ENCODE results near the gene TCEA2.
A peak's percentile ranks its signal among the peaks of the same experiment; 100 is the strongest.

Gene TCEA2

DNA sequence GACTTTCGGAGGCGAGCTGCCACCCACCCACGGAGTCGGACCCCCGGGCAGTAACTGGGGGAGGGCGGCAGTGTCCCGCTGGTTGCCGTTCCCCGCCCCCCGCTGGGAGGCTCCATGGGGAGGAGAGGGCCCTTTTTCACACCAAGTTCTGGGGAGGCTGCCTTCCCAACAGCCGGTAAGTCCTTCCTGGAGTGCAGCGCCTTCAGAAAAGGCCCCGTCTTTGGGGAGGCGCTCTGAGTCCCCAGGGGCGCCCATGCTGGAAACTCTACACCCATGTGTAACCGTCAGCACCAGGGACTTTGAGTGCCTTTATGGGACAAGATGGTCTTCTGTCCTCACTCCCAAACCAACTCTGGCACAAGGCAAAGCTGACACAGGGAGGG, 13.1 kb upstream of the TCEA2 start:
- DNase-seq, result no peak

DNA sequence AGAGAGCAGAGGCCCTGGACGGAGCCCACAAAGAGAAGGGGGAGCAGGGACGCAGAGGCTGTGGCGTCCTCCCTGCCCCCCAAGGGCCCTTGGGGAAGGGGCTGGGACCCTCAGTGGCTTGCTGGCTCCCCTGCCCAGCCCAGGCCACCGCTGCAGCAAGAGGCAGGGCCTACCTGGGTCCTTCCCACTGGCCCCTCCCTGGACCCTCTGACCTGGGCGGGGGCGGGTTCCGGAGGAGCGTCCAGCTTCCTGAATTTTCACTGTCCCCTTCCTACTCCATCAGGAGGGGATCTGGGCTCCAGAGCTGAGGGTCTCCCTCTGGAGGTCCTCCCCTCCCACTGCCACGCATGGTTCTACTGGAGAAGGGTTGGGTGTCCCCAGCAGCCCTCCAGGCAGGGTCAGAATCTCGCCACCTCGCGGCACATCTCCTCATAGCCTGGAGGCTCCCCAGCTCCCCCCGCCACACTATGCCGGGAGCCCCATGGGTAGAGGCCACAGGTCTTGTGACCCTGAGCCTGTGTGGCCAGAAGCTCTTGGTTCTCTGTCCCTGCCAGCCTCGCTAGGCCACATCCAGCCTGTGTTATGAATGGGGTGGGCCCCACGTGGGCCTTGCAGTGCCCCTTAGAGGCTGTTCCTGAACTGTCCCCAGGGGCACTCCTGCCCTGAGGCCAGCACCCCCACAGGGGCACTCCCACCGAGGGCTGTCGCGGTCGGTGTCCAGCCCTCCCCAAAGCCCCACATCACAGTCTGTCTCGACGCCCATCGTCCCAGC, 12.6 kb upstream of the TCEA2 start:
- no peak for DNase-seq

DNA sequence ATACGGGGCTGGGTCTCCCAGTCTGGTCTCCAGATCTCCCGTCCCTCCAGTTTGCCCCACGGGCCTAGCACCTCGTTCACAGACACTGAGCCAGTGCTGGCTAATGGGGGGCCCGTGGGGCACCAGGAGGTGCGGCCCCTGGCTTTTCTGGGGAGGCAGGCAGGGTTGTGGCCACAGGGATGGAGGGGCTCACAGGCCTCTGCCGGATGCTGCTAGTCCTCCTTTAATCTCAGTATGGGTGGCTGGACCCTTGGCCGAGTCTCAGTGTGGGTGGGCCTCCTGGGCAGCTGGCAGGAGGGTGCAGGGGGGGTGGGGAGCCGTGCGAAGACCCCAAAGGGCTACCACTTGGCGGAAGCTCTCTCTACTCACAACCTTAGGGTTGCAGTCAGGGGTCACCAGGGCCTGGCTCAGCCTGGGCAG, 12.0 kb upstream of the TCEA2 start:
- no peak for DNase-seq

DNA sequence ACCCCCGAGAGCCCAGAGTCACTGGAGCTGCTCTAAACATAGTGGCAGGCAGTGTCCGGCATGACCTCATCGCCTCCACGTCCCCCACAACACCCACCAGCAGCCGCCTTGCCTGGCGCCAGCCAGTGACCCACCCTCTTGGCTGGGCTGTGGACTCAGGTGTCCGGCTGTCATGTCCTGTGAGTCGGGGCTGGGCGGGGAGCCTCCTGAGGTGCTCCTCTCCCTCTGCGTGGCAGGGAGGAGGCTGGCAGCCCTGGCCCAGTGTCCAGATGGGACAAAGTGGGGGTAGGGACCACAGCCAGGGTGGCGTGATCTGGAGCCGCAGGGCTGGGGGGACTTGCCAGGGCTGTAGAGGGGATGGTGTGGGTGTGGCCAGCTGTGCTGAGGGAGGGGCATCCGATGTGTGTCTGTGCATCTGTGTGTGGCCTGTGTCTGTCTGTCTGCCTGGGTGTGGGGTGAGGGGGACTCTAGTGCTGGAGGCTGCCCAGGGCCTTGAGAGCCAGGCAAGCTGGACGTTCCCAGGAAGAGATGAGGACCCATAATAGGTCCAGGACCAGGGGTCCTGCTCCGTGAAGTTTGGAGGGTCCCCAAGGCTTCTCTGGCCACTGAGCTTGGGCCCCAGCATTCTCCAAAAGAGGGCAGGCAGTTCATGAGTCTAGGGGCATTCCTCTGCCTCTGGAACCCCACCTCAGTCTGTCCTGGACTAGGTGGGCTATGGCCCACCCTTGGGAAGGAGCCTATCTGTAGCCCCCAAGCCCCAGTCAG, 11.3 kb upstream of the TCEA2 start:
- no peak for DNase-seq

DNA sequence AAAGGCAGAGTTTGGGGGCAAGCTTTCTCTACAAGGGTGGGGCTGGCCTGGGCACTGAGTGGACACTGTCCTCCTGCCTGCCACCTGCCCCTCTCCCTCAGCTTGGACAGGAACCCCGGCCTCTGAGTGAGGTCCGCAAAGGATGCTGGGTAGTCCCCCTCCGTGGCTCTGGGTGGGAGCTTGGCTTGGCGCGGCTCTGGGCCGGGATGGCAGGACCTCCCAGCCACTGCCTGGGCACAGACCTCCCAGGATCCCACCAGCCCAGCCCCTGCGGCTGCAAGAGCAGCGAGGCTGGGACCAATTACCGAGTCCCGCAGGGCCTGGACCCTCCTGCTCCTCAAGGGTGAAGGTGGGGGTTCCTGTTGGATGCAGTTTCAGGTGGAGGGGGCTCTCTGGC, 10.7 kb upstream of the TCEA2 start:
- DNase-seq, result no peak

DNA sequence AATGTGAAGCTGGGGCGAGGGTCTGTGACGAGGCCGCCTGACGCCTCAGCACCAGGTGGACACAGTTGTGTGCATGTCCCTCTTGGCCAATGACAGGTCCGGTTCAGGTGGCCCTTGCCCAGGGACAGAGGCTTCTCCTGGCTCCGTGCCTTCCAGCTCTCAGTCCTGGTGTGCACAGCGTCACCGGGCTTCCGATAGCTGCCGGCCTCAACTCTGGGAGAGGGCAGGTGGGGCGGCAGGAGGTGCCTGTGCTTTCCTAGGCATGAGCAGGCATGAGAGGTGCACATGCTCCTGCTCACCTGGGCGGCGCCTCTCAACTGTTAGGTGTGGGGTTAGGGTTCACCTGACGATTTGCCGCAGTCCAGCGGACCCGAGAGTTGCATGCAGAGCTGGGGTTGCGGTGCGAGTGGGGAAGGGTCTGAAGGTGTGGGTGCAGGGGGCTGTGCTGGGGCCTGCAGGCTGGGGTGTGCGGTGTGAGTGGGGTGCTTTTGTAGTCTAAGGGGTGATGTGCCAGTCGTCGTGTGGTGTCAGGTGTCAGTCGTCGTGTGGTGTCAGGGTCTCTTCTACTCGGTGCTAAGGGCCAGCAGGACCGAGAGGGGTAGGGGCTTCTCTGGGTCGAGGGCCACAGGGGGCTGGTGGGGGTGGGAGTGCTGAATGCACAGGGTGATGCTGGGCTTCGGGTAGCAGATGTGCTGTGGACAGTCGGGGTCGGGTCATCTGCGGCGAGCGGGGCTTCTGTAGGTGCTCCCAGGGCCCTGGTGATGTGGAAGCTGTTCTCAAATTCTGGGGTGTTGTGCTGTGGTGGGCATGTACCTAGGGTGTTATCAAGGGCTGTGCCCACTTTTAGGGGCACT, 9.8 kb upstream of the TCEA2 start:
- no peak for DNase-seq

DNA sequence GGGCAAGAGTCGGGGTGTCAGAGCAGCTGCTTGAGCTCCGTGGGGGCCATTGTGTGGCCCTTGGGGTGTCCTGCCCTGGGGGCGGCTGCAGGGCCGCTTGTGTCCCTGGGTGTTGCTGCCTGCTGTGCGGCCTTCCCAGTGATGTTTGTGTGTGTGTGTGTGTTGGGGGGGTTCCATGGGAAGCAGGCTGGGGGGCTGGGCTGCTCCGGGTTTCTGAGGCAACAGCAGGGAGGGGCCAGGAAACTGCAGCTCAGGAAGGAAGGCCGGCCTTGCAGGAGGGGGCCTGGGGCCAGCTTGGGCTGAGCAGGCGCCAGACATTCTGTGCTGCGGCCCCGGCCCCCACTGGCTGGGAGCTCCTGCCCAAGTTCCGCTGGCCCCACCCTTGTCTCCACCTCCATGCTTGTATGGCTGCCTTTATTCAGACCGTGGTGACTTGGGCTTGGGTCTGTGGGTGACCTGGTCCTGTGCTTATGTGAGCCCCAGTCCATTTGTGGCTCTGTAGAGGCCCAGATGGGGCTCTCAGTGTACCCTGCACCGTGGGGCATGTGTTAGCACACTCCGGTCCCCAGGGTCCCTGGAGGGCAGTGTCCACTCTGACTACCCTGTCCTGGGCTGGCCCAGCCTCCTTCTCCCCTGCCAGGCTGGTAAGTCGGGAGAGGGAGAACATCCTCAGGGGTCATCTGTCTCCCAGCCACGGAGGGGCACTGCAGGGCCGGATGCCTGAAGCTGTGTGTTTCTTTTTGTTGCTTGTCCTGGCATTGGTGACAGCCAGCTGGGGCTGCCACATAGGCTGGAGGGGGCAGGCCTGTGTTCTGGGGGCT, 8.9 kb upstream of the TCEA2 start:
- DNase-seq, result no peak

DNA sequence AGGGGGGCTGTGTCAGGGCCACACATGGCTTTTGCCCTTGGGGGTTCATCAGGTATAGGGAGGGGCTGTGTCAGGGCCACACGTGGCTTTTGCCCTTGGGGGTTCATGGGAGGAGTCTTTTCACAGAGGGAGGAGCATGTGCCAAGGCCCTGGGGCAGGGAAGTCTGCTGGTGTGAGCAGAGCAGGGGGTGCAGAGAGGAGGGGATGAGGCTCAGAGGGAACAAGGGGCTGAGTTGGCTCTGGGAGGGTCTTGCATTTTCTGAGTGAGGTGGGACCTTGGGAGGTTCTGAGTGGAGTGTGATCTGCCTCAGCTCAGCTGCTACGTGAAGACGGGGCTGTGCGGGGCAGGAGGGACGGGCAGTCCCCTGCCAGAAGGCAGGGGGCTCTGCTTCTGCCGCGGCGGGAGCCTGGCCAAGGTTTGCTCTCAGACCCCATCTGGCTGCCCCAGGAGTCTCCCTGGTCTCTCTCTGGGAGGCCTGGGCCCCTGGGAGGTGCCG, 7.6 kb upstream of the TCEA2 start:
- DNase-seq, result no peak

DNA sequence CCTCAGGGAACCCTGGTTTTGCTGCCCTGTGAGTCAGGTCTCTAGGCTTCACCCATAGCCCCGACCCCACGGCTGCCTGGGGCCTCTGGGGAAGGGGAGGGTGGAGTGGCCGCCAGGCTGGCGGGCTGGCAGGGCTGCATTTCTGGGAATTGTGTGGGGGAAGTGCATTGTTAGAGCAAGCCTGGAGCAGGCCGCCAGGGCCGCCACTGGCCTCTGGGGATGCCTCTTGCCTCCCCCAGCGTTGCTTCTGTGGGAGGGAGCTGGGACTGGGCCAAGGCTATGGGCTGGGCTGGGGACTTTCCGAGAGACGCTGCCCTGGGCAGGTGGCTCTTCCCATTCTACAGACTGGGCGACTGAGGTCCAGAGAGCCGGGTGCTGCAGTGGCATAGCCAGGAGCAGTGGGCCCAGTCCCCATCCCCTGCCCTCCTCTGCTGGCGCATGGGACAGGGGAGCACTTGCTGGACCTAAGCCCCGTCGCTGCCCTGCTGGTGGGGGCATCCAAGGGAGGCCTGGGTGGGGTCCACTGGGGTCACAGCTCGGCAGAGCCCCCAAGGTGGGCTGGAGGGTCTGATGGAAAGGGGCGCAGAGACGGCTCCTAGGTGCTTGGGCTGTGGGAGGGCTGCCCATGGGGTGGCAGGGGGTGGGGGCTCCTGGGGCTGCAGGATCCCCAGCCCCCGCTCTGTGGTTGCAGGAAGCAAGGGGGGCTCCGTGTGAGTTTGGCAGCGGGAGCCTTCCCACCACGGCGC, 6.9 kb upstream of the TCEA2 start:
- DNase-seq, result no peak

DNA sequence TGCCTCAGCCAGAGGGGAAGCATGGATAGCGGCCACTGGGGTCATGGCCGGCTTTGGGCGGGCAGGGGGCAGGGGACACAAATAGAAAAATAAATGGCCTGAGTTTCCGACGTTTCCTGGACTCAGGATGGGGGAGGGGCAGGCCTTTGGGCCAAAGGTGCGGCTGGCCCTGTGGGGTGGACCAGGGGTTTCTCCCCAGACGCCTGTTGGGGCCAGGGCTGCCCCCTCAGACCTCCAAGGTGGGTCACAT, 6.4 kb upstream of the TCEA2 start:
- no peak for DNase-seq

DNA sequence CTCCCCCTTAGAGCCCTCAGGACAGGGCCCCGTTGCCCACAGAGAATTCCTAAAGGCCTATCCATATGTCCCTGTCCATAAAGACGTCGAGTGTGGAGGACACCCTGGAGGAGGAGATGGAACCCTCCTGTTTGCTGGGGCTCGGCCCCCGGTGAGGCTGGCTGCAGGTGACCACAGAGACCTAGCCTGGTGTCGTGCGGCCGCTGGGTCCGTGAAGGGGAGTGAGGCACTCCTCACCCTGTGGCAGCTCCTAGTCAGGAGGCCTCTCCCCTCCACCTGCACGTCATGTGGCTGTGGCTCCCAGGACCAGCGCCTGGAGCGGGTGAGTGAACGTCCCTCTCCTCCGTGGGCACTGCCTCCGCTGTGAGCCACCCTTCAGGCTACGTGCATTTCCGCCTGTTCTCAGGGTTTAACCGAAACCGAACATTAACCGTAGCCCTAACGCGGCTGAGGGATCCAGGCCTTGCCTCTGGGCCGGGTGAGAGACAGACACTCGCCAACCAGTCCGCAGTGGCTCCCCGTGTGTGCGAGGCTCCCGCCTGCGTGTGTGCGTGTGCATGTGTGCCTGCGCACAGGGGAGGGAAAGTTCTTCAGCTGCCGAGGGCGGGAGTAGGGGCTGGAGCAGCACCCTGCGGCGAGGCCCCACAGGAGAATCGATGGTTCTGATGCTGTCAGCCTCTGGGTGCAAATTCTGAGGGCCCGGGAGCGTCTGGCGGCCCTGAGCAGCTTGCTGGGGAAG, 5.9 kb upstream of the TCEA2 start:
- DNase-seq, result no peak

DNA sequence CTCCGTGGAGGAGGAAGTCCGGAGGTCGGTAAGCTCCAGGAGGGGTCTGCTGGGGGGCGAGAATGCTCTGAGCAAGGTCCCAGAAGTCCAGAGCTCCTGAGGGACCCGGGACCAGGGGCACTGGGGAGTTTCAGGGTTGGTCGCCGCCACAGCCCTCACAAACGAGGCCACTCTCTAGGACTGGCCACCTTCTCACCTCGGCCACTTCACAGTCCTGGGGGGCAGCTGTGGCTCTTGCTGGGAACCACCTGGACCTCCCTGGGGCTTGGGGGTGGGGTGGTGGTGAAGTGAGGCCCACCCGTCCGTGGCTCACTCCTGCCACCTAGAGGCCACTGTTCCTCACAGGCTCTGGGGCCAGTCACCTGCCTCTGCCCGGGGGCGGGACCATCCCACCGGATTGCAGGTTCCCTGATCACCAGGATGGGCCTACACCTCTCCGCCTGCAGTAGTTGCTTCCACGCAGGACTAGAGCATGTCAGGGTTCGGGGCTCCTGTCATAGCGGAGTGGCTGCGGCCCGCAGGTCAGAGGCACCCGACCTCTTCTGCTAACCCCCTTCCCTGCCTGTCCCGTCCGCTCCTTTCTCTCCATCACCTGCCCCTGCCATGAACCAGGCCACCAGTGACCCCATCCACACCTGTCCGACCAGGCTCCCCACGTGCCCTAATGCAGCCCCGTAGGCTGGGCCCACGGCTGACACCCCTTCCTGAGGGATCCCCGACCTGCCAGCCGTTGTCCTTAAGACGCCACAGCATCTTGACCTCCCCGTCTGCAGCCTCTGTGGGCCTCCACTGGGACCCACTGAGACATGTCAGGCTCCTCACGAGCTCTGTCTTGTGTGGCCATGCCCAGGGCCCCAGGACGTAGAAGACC, 5.1 kb upstream of the TCEA2 start:
- DNase-seq, result peak; percentile 66

DNA sequence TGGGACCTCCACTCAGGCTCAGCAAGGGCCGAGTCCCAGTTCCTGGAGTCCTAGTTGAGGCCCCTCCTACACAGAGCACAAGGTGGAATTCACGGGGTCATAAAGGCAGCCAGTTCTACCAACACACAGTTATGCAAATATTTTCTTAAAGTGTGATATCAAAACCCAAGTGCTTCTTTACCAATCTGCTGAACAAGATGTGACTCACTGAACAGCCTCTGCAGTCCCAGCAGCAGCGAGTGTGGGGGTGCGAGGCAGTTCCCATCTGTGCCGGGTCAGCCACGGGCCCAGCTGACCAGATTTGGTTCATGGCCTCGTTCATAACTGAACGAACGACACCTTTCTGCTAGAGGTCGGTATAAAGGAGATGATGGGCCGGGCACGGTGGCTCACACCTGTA, 4.5 kb upstream of the TCEA2 start:
- no peak for DNase-seq

DNA sequence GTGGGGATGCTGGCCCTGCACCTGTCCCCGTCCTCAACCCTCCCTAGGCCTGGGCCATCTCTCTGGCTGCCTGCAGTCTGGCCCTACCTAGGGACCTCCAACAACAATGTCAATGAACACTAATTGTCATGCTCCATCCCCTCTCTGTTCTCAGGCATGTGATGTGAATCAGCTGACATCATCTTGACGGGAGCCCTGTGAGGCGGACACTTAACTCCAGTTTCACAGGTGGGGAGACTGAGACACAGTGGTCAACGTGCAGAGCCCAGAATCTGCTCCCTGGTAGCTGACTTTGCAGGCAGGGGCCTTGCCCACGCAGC, 762 bp upstream of the TCEA2 start:
- no peak for DNase-seq

DNA sequence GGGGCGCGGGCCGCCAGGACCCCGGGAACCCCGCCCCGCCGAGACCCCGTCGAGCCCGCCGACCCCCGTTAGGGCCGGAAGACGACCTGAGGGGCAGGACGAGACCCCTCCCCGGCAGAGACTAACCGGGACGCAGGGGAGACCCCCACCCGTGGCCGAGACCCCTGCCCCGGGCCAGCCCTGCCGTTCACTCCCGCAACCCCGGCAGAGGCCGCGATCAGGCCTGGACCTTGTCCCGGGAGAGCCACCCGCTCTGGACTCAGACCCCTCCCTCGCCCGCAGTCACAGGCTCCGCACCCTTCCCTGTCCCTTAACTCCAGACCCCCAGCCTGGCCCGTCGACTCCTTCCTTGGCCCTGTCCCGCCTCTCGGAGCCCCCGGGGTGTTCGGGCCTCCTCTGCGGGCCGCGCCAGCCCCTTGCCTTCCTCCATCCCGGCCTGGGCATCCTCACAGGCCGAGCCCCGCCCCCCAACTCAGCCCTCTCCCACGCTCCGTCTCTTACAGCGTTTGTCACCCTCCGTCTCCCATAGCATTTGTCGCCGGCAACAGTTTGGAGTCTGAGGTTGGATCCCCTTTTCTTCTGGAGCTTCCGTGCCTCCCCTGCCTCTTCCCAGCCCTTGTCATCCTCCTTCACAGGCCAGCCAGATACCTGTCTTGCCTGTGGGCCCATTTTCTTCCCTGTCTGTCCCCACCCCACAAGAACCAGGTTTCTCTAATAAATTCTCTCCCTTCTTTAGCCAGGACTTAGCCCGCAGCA, 569 bp downstream of the TCEA2 start:
- no peak for DNase-seq

DNA sequence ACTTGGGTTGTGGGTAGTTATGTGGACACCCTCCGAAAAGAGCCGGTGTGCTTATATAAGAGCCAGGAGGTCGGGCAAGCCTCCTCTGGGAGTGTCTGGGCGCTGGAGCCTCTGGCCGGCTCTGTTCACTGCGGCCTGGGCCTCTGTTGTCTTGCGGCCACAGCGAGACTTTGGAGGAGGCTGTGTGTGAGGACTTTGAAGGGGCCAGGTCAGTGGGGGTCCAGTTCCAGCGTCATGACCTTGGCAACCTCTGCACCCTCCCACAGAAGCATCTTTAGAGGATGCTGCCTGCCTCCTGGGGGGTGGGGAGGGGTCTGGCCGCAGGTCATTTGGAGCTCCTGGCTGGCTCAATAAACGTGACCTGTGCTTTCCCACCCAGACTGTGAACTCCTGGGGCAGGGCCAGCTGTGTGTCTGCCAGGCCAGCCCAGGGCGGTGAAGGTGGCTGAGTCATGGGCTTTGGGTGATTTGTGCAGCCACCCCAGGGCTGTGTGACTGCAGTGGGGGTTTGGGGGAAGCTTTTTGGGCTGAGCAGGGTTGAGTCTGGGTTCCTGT, 1.2 kb downstream of the TCEA2 start:
- no peak for DNase-seq

DNA sequence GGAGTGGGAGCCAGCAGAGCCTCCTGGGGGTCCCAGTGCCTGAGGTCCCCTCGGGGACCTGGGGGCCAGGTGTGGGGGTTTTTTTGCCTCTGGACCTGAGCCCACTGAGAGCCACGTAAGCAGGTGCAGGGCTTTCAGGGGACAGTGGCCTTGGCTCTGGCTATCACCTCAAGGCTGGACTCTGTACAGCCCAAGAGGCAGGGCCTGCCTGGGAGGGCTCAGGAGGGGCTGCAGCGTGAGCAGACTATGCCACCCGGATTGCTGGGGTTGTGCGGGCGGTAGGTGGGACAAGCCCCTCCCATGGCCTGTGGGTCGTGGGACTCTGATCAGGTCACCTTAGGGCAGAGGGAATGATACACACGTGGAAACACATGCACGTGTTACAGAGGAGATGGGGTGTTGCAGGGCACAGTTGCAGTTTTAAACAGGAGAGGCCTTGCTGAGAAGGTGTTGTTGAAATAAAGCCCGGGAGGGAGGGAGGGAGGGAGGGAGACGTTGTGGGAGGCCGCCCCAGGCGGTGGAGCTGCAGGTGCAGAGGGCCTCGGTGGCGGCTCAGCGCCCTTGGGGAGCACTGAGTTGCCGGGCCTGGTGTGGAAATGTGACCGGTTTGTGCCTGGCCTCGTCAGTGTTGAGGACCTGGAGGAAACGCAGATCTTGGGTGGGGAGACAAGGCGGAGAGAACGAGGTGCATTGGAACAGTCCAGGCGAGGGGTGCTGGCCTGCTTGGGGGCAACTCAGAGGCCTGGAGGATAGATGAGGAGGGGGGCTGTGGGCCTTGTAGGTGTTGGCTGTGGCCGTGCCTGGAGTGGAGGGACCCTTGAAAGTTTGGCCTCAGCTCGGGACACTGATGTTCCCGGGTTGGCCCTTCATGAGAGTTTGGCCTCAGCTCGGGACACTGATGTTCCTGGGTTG, 2.3 kb downstream of the TCEA2 start:
- DNase-seq, result no peak

DNA sequence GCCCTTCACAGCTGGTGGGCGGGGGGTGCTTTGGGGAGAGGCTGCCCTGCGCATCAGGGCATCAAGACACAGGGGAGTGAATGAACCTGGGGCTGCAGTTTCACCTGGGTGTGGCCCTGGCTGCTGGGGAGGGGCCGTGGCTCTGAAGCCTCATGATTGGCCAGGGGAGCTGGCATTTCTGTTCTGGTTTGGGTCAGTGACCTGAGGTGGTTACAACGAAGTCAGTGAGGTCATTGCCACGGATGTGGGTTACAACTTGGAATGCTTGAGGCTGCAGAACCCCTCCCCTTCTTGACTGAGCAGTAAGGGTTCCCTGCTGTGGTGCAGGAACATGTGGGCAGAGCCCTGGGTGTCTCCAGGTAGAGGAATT, 3.0 kb downstream of the TCEA2 start:
- DNase-seq, result no peak
